B cell (primary cell): ENCODE results near the gene FZR1. TPM values are rescaled to one million over a fixed set of nuclear protein-coding genes. Genes with fewer than 3 reads are reported as not detected.

Experiments
- ATAC-seq: fragments of 200-7000 bp; cut with Tn5 transposase; one replicate; pipeline ENCODE4 v1.10.0; 2021; ENCODE audit warnings: low read depth, mild to moderate bottlenecking, moderate number of reproducible peaks, moderate library complexity
- CTCF ChIA-PET: fragments of 350-600 bp; sonication (Branson Sonifier 250); formaldehyde crosslinking; loops from one replicate; lab custom pipeline; 2021; ENCODE audit warnings: antibody characterized with exemption, inconsistent platforms; lab: Charles Lee
- POLR2A ChIA-PET: fragments of 350-600 bp; sonication (Branson Sonifier 250); formaldehyde crosslinking; loops from one replicate; lab custom pipeline; 2021; ENCODE audit warnings: antibody characterized with exemption; lab: Charles Lee
- DNase-seq: peaks from one replicate; pipeline ENCODE4 v3.0.0; 2013
- H2AFZ ChIP-seq: 2 replicates; pipeline ENCODE4 v1.6.1; 2012; ENCODE audit warnings: mild to moderate bottlenecking, low read depth, low read length; ENCODE audit not compliant: insufficient read depth, poor library complexity, severe bottlenecking
- H3K27ac ChIP-seq, 2 donors: 1 replicate in 1 of 2; 2 replicates in 1 of 2; pipeline ENCODE4 v1.5.1; 2012 to 2013; ENCODE audit warnings: low read length in 2 of 2, mild to moderate bottlenecking in 2 of 2, moderate library complexity in 1 of 2
- H3K27me3 ChIP-seq, 4 experiments: fragments of 200-600 bp in 1 of 4; sonication (generic) in 1 of 4; replicated peaks in 1 of 4; 1 replicate in 2 of 4; 2 replicates in 2 of 4; pipeline versions ENCODE4 v1.6.1 to v1.7.0; 2013 to 2016; ENCODE audit warnings: low read length in 3 of 4, mild to moderate bottlenecking in 2 of 4, mixed read lengths in 1 of 4, moderate library complexity in 1 of 4; ENCODE audit not compliant: insufficient read depth in 4 of 4, control insufficient read depth in 3 of 4; ENCODE audit errors: control extremely low read depth in 1 of 4
- H3K36me3 ChIP-seq, 2 experiments: replicated peaks in 1 of 2; 1 replicate in 1 of 2; 2 replicates in 1 of 2; pipeline versions ENCODE4 v1.6.1 to v1.7.1; 2013; ENCODE audit warnings: low read length in 1 of 2; ENCODE audit not compliant: insufficient read depth in 2 of 2, control insufficient read depth in 1 of 2; ENCODE audit errors: control extremely low read depth in 1 of 2, extremely low read depth in 1 of 2
- H3K4me1 ChIP-seq, 2 donors: fragments of 200-600 bp in 1 of 2; sonication (generic) in 1 of 2; 1 replicate in 1 of 2; 2 replicates in 1 of 2; pipeline versions ENCODE4 v1.5.1 to v1.6.1; 2013 to 2017; ENCODE audit warnings: low read length in 2 of 2; ENCODE audit not compliant: control insufficient read depth in 2 of 2, insufficient read depth in 2 of 2
- H3K4me2 ChIP-seq: replicated peaks from 2 replicates; pipeline ENCODE3; 2012; ENCODE audit warnings: mild to moderate bottlenecking, low read depth, low read length; ENCODE audit not compliant: poor library complexity, severe bottlenecking
- H3K4me3 ChIP-seq, 5 experiments: fragments of 200-600 bp in 1 of 5; sonication (generic) in 1 of 5; 1 replicate in 3 of 5; 2 replicates in 2 of 5; pipeline versions ENCODE4 v1.5.1 to v1.7.0; 2011 to 2016; ENCODE audit warnings: low read length in 4 of 5, mild to moderate bottlenecking in 4 of 5, low read depth in 2 of 5, control low read depth in 1 of 5, moderate library complexity in 1 of 5; ENCODE audit not compliant: insufficient read depth in 1 of 5; ENCODE audit errors: control extremely low read depth in 1 of 5, extremely low read depth in 1 of 5
- H3K79me2 ChIP-seq: fragments of 200-600 bp; sonication (generic); one replicate; pipeline ENCODE4 v1.6.0; 2016; ENCODE audit warnings: low read length; ENCODE audit not compliant: control insufficient read depth, insufficient read depth
- H3K9ac ChIP-seq: fragments of 200-600 bp; sonication (generic); 2 replicates; pipeline ENCODE4 v1.6.1; 2017; ENCODE audit warnings: mild to moderate bottlenecking, low read length, moderate library complexity
- H3K9me3 ChIP-seq, 3 donors: one replicate each; pipeline versions ENCODE4 v1.6.1 to v1.7.1; 2013; ENCODE audit warnings: low read length in 2 of 3; ENCODE audit not compliant: control insufficient read depth in 2 of 3, insufficient read depth in 1 of 3; ENCODE audit errors: control extremely low read depth in 1 of 3
- H4K20me1 ChIP-seq: 2 replicates; pipeline ENCODE4 v1.6.0; 2012; ENCODE audit warnings: mild to moderate bottlenecking, low read length; ENCODE audit not compliant: insufficient read depth, control insufficient read depth, poor library complexity, severe bottlenecking
- H3K27ac Mint-ChIP-seq: one replicate; pipeline ENCODE4 v1.8.0; 2021; ENCODE audit warnings: mixed read lengths
- H3K27me3 Mint-ChIP-seq: one replicate; pipeline ENCODE4 v1.8.0; 2021; ENCODE audit warnings: mixed read lengths
- H3K4me1 Mint-ChIP-seq: one replicate; pipeline ENCODE4 v1.8.0; 2021; ENCODE audit warnings: mixed read lengths
- H3K4me3 Mint-ChIP-seq: one replicate; pipeline ENCODE4 v1.8.0; 2021; ENCODE audit warnings: mixed read lengths
- H3K9me3 Mint-ChIP-seq: one replicate; pipeline ENCODE4 v1.8.0; 2022; ENCODE audit warnings: mixed read lengths; ENCODE audit not compliant: insufficient read depth
- EZH2 ChIP-seq: IDR thresholded peaks from 2 replicates; pipeline ENCODE4 v1.6.1; 2012; ENCODE audit warnings: borderline replicate concordance, low read depth, mild to moderate bottlenecking, moderate library complexity, low read length; ENCODE audit not compliant: insufficient read depth, poor library complexity, severe bottlenecking
- WGBS: methylation state at CpG from one replicate; pipeline ENCODE4 v1.1.5; 2013; ENCODE audit warnings: missing lambda C conversion rate; ENCODE audit not compliant: insufficient coverage; 5-methylcytosine and 5-hydroxymethylcytosine counted together
- intact Hi-C: fragments of 100-400 bp; cut with micrococcal nuclease; formaldehyde crosslinking; loops from one replicate; pipeline ENCODE4 v1.10.0; 2022
- polyA plus RNA-seq: library from polyadenylated mRNA; depleted of rRNA; stranded (reverse); fragments of >200 nt; gene quantifications from 2 replicates; pipeline ENCODE4 v1.2.3, GENCODE V29; 2012
- total RNA-seq, 2 donors: library from RNA; stranded (reverse); fragments of 120-200 nt in 1 of 2; gene quantifications; 1 replicate in 1 of 2; 2 replicates in 1 of 2; pipeline versions ENCODE4 v1.2.3 to v1.2.4, GENCODE V29; 2013 to 2022
- TF ChIP-seq, protein P1 (sequence below): fragments of 200-600 bp; IDR thresholded peaks from one replicate; pipeline ENCODE4 v1.8.0; 2022; ENCODE audit warnings: antibody characterized with exemption, mild to moderate bottlenecking

The FZR1 gene
- total and polyA plus RNA-seq, 2 donors (not counting 1 experiment from before 2014, with no cell fraction given): 83.5 to 96.1 TPM

DNA sequence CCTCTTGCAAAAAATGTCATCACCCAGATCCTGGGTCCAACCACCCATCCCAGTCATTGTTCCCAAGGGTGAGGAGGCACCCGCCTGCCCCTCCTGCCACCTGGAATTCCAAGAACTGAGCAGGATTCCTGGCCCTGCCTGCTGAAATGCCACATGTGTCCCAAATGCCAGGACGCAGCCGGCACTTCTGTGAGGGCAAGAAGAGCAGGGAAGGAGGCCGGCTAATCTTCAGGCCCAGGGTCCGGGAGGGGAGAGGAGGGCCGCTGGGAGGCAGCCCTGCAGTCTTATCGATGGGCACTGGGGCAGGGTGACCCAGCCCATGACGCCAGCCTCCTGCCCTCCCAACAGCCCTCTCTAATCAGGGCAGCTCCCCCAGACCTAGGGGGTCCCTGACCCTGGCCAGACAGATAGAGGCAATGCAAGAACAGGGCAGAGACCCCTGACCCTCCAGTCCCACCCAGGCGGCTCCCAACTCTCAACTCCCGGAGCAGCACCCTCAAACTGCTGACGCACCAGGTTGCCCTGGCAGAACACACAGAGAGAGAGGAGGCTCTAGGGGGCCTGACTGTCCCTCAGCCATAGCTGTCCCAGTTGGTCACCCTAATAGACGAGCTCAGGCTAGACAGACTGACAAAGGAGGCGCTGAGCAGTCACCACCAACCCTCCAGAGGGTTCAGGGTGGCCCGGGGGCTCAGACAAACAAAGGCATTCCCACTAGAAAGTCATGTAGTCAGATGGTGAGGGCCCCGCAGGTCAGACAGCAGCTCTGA is 49.7 kb downstream of the FZR1 start:
- TF ChIP-seq, protein P1, sequence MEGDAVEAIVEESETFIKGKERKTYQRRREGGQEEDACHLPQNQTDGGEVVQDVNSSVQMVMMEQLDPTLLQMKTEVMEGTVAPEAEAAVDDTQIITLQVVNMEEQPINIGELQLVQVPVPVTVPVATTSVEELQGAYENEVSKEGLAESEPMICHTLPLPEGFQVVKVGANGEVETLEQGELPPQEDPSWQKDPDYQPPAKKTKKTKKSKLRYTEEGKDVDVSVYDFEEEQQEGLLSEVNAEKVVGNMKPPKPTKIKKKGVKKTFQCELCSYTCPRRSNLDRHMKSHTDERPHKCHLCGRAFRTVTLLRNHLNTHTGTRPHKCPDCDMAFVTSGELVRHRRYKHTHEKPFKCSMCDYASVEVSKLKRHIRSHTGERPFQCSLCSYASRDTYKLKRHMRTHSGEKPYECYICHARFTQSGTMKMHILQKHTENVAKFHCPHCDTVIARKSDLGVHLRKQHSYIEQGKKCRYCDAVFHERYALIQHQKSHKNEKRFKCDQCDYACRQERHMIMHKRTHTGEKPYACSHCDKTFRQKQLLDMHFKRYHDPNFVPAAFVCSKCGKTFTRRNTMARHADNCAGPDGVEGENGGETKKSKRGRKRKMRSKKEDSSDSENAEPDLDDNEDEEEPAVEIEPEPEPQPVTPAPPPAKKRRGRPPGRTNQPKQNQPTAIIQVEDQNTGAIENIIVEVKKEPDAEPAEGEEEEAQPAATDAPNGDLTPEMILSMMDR: no peak
- no peak for TF ChIP-seq EZH2
- WGBS: 87% methylated on average over 14 of the region's 15 CpGs
- Histone ChIP-seq H3K36me3 (no peaks in the 10 kb centered on the region), H3K4me2 (peak overlapping the region; percentile 93), H4K20me1 (peaks cover 25% of the 10 kb centered on the region), H3K9ac (peak overlapping the region; percentile 72), H3K4me3 (peak overlapping the region in 4 of 5 experiments; percentile 57 to 77 (median 72)), H3K27ac (peak overlapping the region in 1 of 2 donors; percentile 87), H3K79me2 (peaks cover 57% of the 10 kb centered on the region), H2AFZ (no peak overlapping the region), H3K27me3 (no peaks in the 10 kb centered on the region), H3K9me3 (no peaks in the 10 kb centered on the region), H3K4me1 (peaks cover 46 to 65% of the 10 kb centered on the region in 2 donors)
- DNase-seq: no peak
- no peaks in the 10 kb centered on the region for H3K9me3 Mint-ChIP-seq
- peaks cover 53% of the 10 kb centered on the region for H3K4me1 Mint-ChIP-seq
- CTCF ChIA-PET: interaction anchor here (2.2 to 3.3 kb wide), 2 partner anchors 10 to 29 kb away, joined by 12 to 37 read pairs; partner anchors contain the start of gene GIPC3
- POLR2A ChIA-PET: interaction anchor here (1.1 kb wide), 1 partner anchor 21 kb away, joined by 6 read pairs; no protein-coding TSS in a partner anchor
- peak overlapping the region; percentile 94 for H3K27ac Mint-ChIP-seq
- H3K4me3 Mint-ChIP-seq: peak overlapping the region; percentile 99
- ATAC-seq: no peak
- H3K27me3 Mint-ChIP-seq: no peaks in the 10 kb centered on the region
- intact Hi-C loops: loop anchor here (5.0 kb wide), 2 partner anchors 51 to 206 kb away; partner anchors contain the start of genes APBA3, MRPL54 and TBXA2R
